Gastrocnemius medialis (tissue), 4 donors: ENCODE data around the gene UBASH3B.

Experiments used
- CTCF ChIP-seq, 5 experiments: fragments of 450-650 bp in 3 of 5; fragments of 200-600 bp in 2 of 5; sonication (generic) in 2 of 5; IDR thresholded peaks in 4 of 5; conservative IDR thresholded peaks in 1 of 5; 1 replicate in 4 of 5; 2 replicates in 1 of 5; pipeline ENCODE4 v1.5.1; 2016 to 2019; ENCODE audit warnings: antibody characterized with exemption in 5 of 5, mild to moderate bottlenecking in 3 of 5, moderate library complexity in 3 of 5
- POLR2A ChIP-seq, 2 donors: fragments of 450-650 bp; IDR thresholded peaks; one replicate each; pipeline ENCODE4 v1.6.1; 2017; ENCODE audit warnings: antibody characterized with exemption in 2 of 2, mild to moderate bottlenecking in 2 of 2, moderate library complexity in 2 of 2

GRCh38 chr11:122775675-122776271 is 120.3 kb downstream of the UBASH3B start:
- TF ChIP-seq CTCF (IDR thresholded peaks at IDR 0.05 in 4 of 5, conservative IDR thresholded peaks at IDR 0.05 in 1 of 5) (no peak), POLR2A (IDR thresholded peaks at IDR 0.05) (no peak)
